C4-2B (cell line): ENCODE measurements around the gene NECAB2.

Experiments used
- ZFX ChIP-seq: fragments of 450-650 bp; IDR thresholded peaks from 2 replicates; pipeline ENCODE4 v1.6.1; 2017
- TF ChIP-seq, protein P1 (sequence below): fragments of 450-650 bp; conservative IDR thresholded peaks from 2 replicates; pipeline ENCODE4 v1.5.1; 2017; ENCODE audit warnings: mild to moderate bottlenecking

GRCh38 chr16:84050316-84050715 is 82.3 kb downstream of the NECAB2 start:
- TF ChIP-seq, protein P1, sequence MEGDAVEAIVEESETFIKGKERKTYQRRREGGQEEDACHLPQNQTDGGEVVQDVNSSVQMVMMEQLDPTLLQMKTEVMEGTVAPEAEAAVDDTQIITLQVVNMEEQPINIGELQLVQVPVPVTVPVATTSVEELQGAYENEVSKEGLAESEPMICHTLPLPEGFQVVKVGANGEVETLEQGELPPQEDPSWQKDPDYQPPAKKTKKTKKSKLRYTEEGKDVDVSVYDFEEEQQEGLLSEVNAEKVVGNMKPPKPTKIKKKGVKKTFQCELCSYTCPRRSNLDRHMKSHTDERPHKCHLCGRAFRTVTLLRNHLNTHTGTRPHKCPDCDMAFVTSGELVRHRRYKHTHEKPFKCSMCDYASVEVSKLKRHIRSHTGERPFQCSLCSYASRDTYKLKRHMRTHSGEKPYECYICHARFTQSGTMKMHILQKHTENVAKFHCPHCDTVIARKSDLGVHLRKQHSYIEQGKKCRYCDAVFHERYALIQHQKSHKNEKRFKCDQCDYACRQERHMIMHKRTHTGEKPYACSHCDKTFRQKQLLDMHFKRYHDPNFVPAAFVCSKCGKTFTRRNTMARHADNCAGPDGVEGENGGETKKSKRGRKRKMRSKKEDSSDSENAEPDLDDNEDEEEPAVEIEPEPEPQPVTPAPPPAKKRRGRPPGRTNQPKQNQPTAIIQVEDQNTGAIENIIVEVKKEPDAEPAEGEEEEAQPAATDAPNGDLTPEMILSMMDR = no peak
- no peak for TF ChIP-seq ZFX
